BLaER1 (cell line): ENCODE results near the gene UPK1A.
"Not testable (repeated sequence)": the region's sequence is repeated elsewhere in the genome, so short reads cannot be mapped to it uniquely, and the experiment has no call there.

ENCODE experiments used
- H3K27ac ChIP-seq: shearing (Covaris generic); formaldehyde crosslinking; 2 replicates; pipeline ENCODE4 v1.8.1; 2022
- H3K27me3 ChIP-seq: shearing (Covaris generic); formaldehyde crosslinking; 2 replicates; pipeline ENCODE4 v1.8.1; 2022
- H3K36me3 ChIP-seq: shearing (Covaris generic); formaldehyde crosslinking; 2 replicates; pipeline ENCODE4 v1.8.1; 2022
- H3K4me1 ChIP-seq: shearing (Covaris generic); formaldehyde crosslinking; 2 replicates; pipeline ENCODE4 v1.8.1; 2022
- H3K4me2 ChIP-seq: shearing (Covaris generic); formaldehyde crosslinking; 2 replicates; pipeline ENCODE4 v1.8.1; 2022
- H3K4me3 ChIP-seq: shearing (Covaris generic); formaldehyde crosslinking; 2 replicates; pipeline ENCODE4 v1.8.1; 2022
- H3K9ac ChIP-seq: shearing (Covaris generic); formaldehyde crosslinking; 2 replicates; pipeline ENCODE4 v1.8.1; 2022
- H3K9me3 ChIP-seq: shearing (Covaris generic); formaldehyde crosslinking; 2 replicates; pipeline ENCODE4 v1.8.1; 2022
- H4K20me1 ChIP-seq: shearing (Covaris generic); formaldehyde crosslinking; 2 replicates; pipeline ENCODE4 v1.8.1; 2022
- Cebpa-rat ChIP-seq: shearing (Covaris generic); IDR thresholded peaks from 2 replicates; pipeline ENCODE4 v1.8.1; 2022

Gene UPK1A

GRCh38 chr19:35721374-35721773, 55.1 kb downstream of the UPK1A start:
- no peak for TF ChIP-seq Cebpa-rat
- H3K27me3 ChIP-seq: no peaks in the 10 kb centered on the region
- peaks cover 67% of the 10 kb centered on the region for H4K20me1 ChIP-seq
- H3K4me1 ChIP-seq: peaks cover 14% of the 10 kb centered on the region
- no peak overlapping the region for H3K4me2 ChIP-seq
- no peaks in the 10 kb centered on the region for H3K9me3 ChIP-seq
- H3K4me3 ChIP-seq: no peak overlapping the region
- H3K9ac ChIP-seq: no peak overlapping the region
- H3K27ac ChIP-seq: no peak overlapping the region
- H3K36me3 ChIP-seq: peaks cover 70% of the 10 kb centered on the region

GRCh38 chr19:35722461-35722860, 56.1 kb downstream of the UPK1A start:
- Histone ChIP-seq H3K4me2 (no peak overlapping the region), H3K27ac (no peak overlapping the region), H3K4me1 (peaks cover 14% of the 10 kb centered on the region), H4K20me1 (peaks cover 72% of the 10 kb centered on the region), H3K9me3 (no peaks in the 10 kb centered on the region), H3K9ac (no peak overlapping the region), H3K36me3 (peaks cover 81% of the 10 kb centered on the region), H3K4me3 (no peak overlapping the region), H3K27me3 (no peaks in the 10 kb centered on the region)
- no peak for TF ChIP-seq Cebpa-rat

GRCh38 chr19:35722897-35723296, 56.6 kb downstream of the UPK1A start:
- H3K27me3 ChIP-seq: no peaks in the 10 kb centered on the region
- H3K36me3 ChIP-seq: peaks cover 85% of the 10 kb centered on the region
- no peak overlapping the region for H3K9ac ChIP-seq
- no peak overlapping the region for H3K27ac ChIP-seq
- H3K4me3 ChIP-seq: no peak overlapping the region
- TF ChIP-seq Cebpa-rat: no peak
- H3K9me3 ChIP-seq: no peaks in the 10 kb centered on the region
- H3K4me2 ChIP-seq: no peak overlapping the region
- H3K4me1 ChIP-seq: peaks cover 14% of the 10 kb centered on the region
- H4K20me1 ChIP-seq: peaks cover 76% of the 10 kb centered on the region

- Histone ChIP-seq H3K9ac (no peak overlapping the region), H3K36me3 (peaks cover 93% of the 10 kb centered on the region), H3K9me3 (no peaks in the 10 kb centered on the region), H3K4me3 (no peak overlapping the region), H3K4me2 (no peak overlapping the region), H4K20me1 (peaks cover 79% of the 10 kb centered on the region), H3K27ac (no peak overlapping the region), H3K4me1 (peaks cover 13% of the 10 kb centered on the region), H3K27me3 (no peaks in the 10 kb centered on the region)
- no peak for TF ChIP-seq Cebpa-rat
Observed at GRCh38 chr19:35723671-35724070, 57.4 kb downstream of the UPK1A start.

GRCh38 chr19:35724132-35724531, 57.8 kb downstream of the UPK1A start:
- not testable (repeated sequence) for H3K4me1 ChIP-seq, H3K27me3 ChIP-seq, H3K27ac ChIP-seq, H3K4me2 ChIP-seq, H3K9ac ChIP-seq, H3K9me3 ChIP-seq, H3K4me3 ChIP-seq
- peaks cover 97% of the 10 kb centered on the region for H3K36me3 ChIP-seq
- H4K20me1 ChIP-seq: peaks cover 79% of the 10 kb centered on the region

GRCh38 chr19:35724560-35724959, 58.2 kb downstream of the UPK1A start:
- Histone ChIP-seq H3K4me1 (peaks cover 4% of the 10 kb centered on the region; the same call in 1 of the 2 replicates), H3K4me3 (no peak overlapping the region), H4K20me1 (peaks cover 79% of the 10 kb centered on the region), H3K36me3 (peaks cover 98% of the 10 kb centered on the region), H3K4me2 (no peak overlapping the region), H3K9ac (no peak overlapping the region), H3K27me3 (no peaks in the 10 kb centered on the region), H3K9me3 (no peaks in the 10 kb centered on the region), H3K27ac (no peak overlapping the region)
- TF ChIP-seq Cebpa-rat: no peak

GRCh38 chr19:35725216-35725861, 59.0 kb downstream of the UPK1A start:
- no peak for TF ChIP-seq Cebpa-rat
- H3K9ac ChIP-seq: no peak overlapping the region
- no peaks in the 10 kb centered on the region for H3K9me3 ChIP-seq
- no peaks in the 10 kb centered on the region for H3K27me3 ChIP-seq
- H3K27ac ChIP-seq: no peak overlapping the region
- H3K4me2 ChIP-seq: no peak overlapping the region
- H3K4me1 ChIP-seq: no peaks in the 10 kb centered on the region
- H3K36me3 ChIP-seq: peaks cover 98% of the 10 kb centered on the region
- H4K20me1 ChIP-seq: peaks cover 80% of the 10 kb centered on the region
- no peak overlapping the region for H3K4me3 ChIP-seq

- Histone ChIP-seq H3K9ac (no peak overlapping the region), H3K4me2 (no peak overlapping the region), H3K36me3 (peaks cover 100% of the 10 kb centered on the region), H3K9me3 (no peaks in the 10 kb centered on the region), H3K27me3 (no peaks in the 10 kb centered on the region), H3K4me1 (no peaks in the 10 kb centered on the region), H4K20me1 (peaks cover 82% of the 10 kb centered on the region), H3K27ac (no peak overlapping the region), H3K4me3 (no peak overlapping the region)
- TF ChIP-seq Cebpa-rat: no peak
Observed at GRCh38 chr19:35727053-35727955, 61.0 kb downstream of the UPK1A start.
